SK-N-SH treated with all-trans-retinoic acid at 6 μM for 48 hours (cell line): ENCODE data around the gene CNTNAP2.
"Not testable (repeated sequence)": the region's sequence is repeated elsewhere in the genome, so short reads cannot be mapped to it uniquely, and the experiment has no call there.

Experiments used
- ARNTL ChIP-seq: fragments of 450-650 bp; formaldehyde crosslinking; IDR thresholded peaks from 2 replicates; pipeline ENCODE4 v1.5.0; 2020; ENCODE audit warnings: low read depth, mild to moderate bottlenecking, moderate library complexity, borderline replicate concordance
- BACH2 ChIP-seq: fragments of 250-450 bp; sonication (Bioruptor Pico); IDR thresholded peaks from 2 replicates; pipeline ENCODE4 v1.9.0; 2021; ENCODE audit warnings: mild to moderate bottlenecking, borderline replicate concordance
- CREB5 ChIP-seq: fragments of 250-450 bp; sonication (Bioruptor Pico); IDR thresholded peaks from 2 replicates; pipeline ENCODE4 v1.5.1; 2020; ENCODE audit warnings: low read depth, mild to moderate bottlenecking, moderate library complexity
- ISL1 ChIP-seq: fragments of 250-450 bp; sonication (Bioruptor Pico); IDR thresholded peaks from 2 replicates; pipeline ENCODE4 v2.1.2; 2022; ENCODE audit warnings: mild to moderate bottlenecking, moderate library complexity
- OSR1 ChIP-seq: fragments of 250-450 bp; sonication (Bioruptor Pico); IDR thresholded peaks from 2 replicates; pipeline ENCODE4 v1.8.0; 2022; ENCODE audit warnings: moderate library complexity, mild to moderate bottlenecking, inconsistent platforms
- PPARA ChIP-seq: fragments of 250-450 bp; sonication (Bioruptor Pico); IDR thresholded peaks from 2 replicates; pipeline ENCODE4 v1.5.0; 2020; ENCODE audit warnings: mild to moderate bottlenecking, borderline replicate concordance
- SNAI2 ChIP-seq: fragments of 250-450 bp; sonication (Bioruptor Pico); IDR thresholded peaks from 2 replicates; pipeline ENCODE4 v1.5.0; 2020; ENCODE audit warnings: mild to moderate bottlenecking, moderate library complexity
- TCF4 ChIP-seq: fragments of 250-450 bp; sonication (Bioruptor Pico); IDR thresholded peaks from 2 replicates; pipeline ENCODE4 v1.8.0; 2021; ENCODE audit warnings: mild to moderate bottlenecking, moderate library complexity, borderline replicate concordance
- TSHZ2 ChIP-seq: fragments of 250-450 bp; sonication (Bioruptor Pico); IDR thresholded peaks from 2 replicates; pipeline ENCODE4 v1.5.0; 2020; ENCODE audit warnings: mild to moderate bottlenecking, moderate library complexity
- ZC3H10 ChIP-seq: fragments of 250-450 bp; sonication (Bioruptor Pico); IDR thresholded peaks from 2 replicates; pipeline ENCODE4 v1.5.1; 2021; ENCODE audit warnings: mild to moderate bottlenecking, moderate library complexity
- ZFP30 ChIP-seq: fragments of 450-650 bp; formaldehyde crosslinking; IDR thresholded peaks from 2 replicates; pipeline ENCODE4 v1.5.0; 2022; ENCODE audit warnings: mild to moderate bottlenecking, moderate library complexity
- ZNF70 ChIP-seq: fragments of 450-650 bp; formaldehyde crosslinking; IDR thresholded peaks from 2 replicates; pipeline ENCODE4 v1.5.0; 2020; ENCODE audit warnings: mild to moderate bottlenecking, moderate library complexity
- ZNF8 ChIP-seq: fragments of 450-650 bp; formaldehyde crosslinking; IDR thresholded peaks from 2 replicates; pipeline ENCODE4 v1.5.0; 2020; ENCODE audit warnings: mild to moderate bottlenecking, moderate library complexity

GRCh38 chr7:147737559-147738214 is 1621.1 kb downstream of the CNTNAP2 start:
- not testable (repeated sequence) for TF ChIP-seq TSHZ2; SNAI2 (CRISPR knock-in tag); TCF4; ZFP30 (CRISPR knock-in tag); BACH2 (CRISPR knock-in tag); ARNTL (CRISPR knock-in tag); OSR1 (CRISPR knock-in tag); ISL1 (CRISPR knock-in tag); CREB5 (CRISPR knock-in tag); PPARA (CRISPR knock-in tag); ZNF70; ZNF8 (CRISPR knock-in tag); ZC3H10 (CRISPR knock-in tag)
